SK-N-SH (cell line): ENCODE results near the gene PBX2.

ENCODE experiments used
- CTCF ChIP-seq: fragments of 200-600 bp; sonication (generic); IDR thresholded peaks from 2 replicates; pipeline ENCODE4 v1.6.1; 2017; ENCODE audit warnings: antibody characterized with exemption, mild to moderate bottlenecking, moderate library complexity
- FOXJ3 ChIP-seq: sonication (generic); formaldehyde crosslinking; IDR thresholded peaks from 2 replicates; pipeline ENCODE4 v1.5.1; 2020; ENCODE audit warnings: mild to moderate bottlenecking, missing genetic modification reagents
- MXI1 ChIP-seq: IDR thresholded peaks from 2 replicates; pipeline ENCODE4 v1.6.1; 2012; ENCODE audit warnings: mild to moderate bottlenecking, low read depth, low read length, improper control_type of control experiment
- RAD21 ChIP-seq: IDR thresholded peaks from 2 replicates; pipeline ENCODE4 v1.6.1; 2012; ENCODE audit warnings: mild to moderate bottlenecking, low read length

GRCh38 chr6:32213649-32214048 is 23.6 kb upstream of the PBX2 start:
- TF ChIP-seq FOXJ3 (CRISPR knock-in tag) (no peak), CTCF (no peak), MXI1 (no peak), RAD21 (no peak)
